H1 (cell line): Measurements from ENCODE around the gene NELFB. TPM values are rescaled to one million over a fixed set of nuclear protein-coding genes. Genes with fewer than 3 reads are reported as not detected.

Source experiments
- polyA plus RNA-seq, 7 experiments: library from polyadenylated mRNA; depleted of rRNA in 3 of 7; stranded (reverse) in 5 of 7; unstranded in 2 of 7; fragments of >200 nt in 5 of 7; fragments of 200-250 nt in 2 of 7; gene quantifications; 1 replicate in 5 of 7; 2 replicates in 1 of 7; 4 replicates in 1 of 7; pipeline versions ENCODE4 v1.2.1 to v1.2.3, GENCODE V29; 2011 to 2013; ENCODE audit warnings: missing spikeins in 2 of 7, mixed read lengths in 2 of 7
- total RNA-seq: library from RNA; stranded (reverse); fragmentation: NEBNext Ultra II Directional; extraction: Animal tissue kit (Norgen Biotek cat#: 25700); gene quantifications from 2 replicates; pipeline ENCODE4 v1.2.1, GENCODE V29; 2021
- TF ChIP-seq, protein P1 (sequence below): IDR thresholded peaks from 2 replicates; pipeline ENCODE4 v1.6.1; 2011; ENCODE audit warnings: low read depth, mild to moderate bottlenecking, low read length; ENCODE audit not compliant: insufficient read depth

NELFB gene
- total and polyA plus RNA-seq, 2 of the 8 experiments (the other 6 are each of a cell fraction or from before 2014, with no cell fraction given), result 57.6 to 78.0 TPM

DNA sequence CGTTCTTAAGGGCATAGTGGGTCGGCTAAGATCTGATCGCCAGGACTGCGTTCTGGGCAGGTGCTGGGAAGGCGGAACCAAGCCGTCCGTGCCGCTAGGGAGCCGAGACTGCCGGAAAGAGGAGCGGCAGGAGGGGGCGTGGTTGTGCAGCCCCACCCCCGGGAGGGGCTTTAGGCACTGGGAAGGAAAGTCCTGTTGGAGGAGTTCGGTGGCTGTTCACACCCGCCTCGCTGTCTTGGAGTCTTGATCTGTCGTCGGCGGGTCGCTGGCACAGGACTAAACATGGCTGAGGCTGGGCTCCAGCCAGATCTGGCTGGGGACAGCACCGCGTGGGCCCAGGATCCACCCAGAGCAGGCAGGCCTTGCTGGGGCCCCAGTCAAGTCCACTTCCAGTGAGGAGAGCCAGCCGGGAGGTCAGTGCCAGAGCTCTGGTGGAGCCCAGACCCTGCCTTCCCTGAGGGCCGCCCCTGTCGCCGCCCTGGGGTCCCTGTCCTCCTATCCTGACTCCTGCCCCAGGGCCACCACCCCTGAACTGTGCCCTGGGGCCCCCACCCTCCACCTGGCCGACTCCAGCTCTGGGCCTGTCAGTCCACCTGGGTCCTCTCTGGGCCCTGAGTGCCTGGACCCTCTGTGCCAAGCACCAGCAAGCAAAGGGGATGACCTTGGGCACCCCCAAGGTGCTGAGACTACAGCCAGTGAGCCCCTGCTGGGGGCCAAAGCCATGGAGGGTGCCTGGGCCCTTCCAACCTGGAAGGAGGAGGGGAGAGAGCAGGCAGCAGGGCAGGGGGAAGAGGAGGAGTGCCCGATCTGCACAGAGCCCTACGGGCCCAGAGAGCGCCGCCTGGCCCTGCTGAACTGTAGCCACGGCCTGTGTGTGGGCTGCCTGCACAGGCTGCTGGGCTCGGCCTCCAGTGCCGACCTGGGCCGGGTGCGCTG is 37.6 kb upstream of the NELFB start (continued):
- TF ChIP-seq, protein P1, sequence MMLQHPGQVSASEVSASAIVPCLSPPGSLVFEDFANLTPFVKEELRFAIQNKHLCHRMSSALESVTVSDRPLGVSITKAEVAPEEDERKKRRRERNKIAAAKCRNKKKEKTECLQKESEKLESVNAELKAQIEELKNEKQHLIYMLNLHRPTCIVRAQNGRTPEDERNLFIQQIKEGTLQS, result no peak
